HEK293 (cell line): ENCODE results near the gene PDZD4.

ENCODE experiments used
- CTCF ChIP-seq: fragments of 450-650 bp; formaldehyde crosslinking; IDR thresholded peaks from 2 replicates; pipeline ENCODE4 v1.5.1; 2016; ENCODE audit warnings: missing biosample characterization, missing genetic modification characterization
- MZF1 ChIP-seq: fragments of 450-650 bp; formaldehyde crosslinking; IDR thresholded peaks from 2 replicates; pipeline ENCODE4 v1.5.1; 2017; ENCODE audit warnings: missing biosample characterization, missing genetic modification characterization, borderline replicate concordance
- OSR2 ChIP-seq: fragments of 450-650 bp; formaldehyde crosslinking; IDR thresholded peaks from 2 replicates; pipeline ENCODE4 v1.5.1; 2016; ENCODE audit warnings: missing biosample characterization, missing genetic modification characterization
- ZBTB49 ChIP-seq: fragments of 450-650 bp; formaldehyde crosslinking; IDR thresholded peaks from 2 replicates; pipeline ENCODE4 v1.5.1; 2016; ENCODE audit warnings: missing biosample characterization, missing genetic modification characterization, low read depth
- ZBTB7A ChIP-seq: fragments of 450-650 bp; formaldehyde crosslinking; IDR thresholded peaks from 2 replicates; pipeline ENCODE4 v1.5.1; 2016; ENCODE audit warnings: low read depth, missing biosample characterization, missing genetic modification characterization
- ZNF23 ChIP-seq: fragments of 450-650 bp; formaldehyde crosslinking; IDR thresholded peaks from 2 replicates; pipeline ENCODE4 v1.5.1; 2016; ENCODE audit warnings: missing biosample characterization, missing genetic modification characterization, borderline replicate concordance
- ZNF26 ChIP-seq: fragments of 450-650 bp; formaldehyde crosslinking; IDR thresholded peaks from 2 replicates; pipeline ENCODE4 v1.5.1; 2016; ENCODE audit warnings: missing biosample characterization, missing genetic modification characterization
- ZNF274 ChIP-seq, 2 experiments: fragments of 200-500 bp in 1 of 2; fragments of 450-650 bp in 1 of 2; sonication (Bioruptor generic) in 1 of 2; formaldehyde crosslinking in 1 of 2; IDR thresholded peaks; 2 replicates each; pipeline versions ENCODE4 v1.5.1 to v1.6.1; 2014 to 2016; ENCODE audit warnings: borderline replicate concordance in 1 of 2, inconsistent platforms in 1 of 2, low read length in 1 of 2, missing biosample characterization in 1 of 2, missing genetic modification characterization in 1 of 2
- ZNF433 ChIP-seq: fragments of 450-650 bp; formaldehyde crosslinking; IDR thresholded peaks from 2 replicates; pipeline ENCODE4 v1.5.1; 2016; ENCODE audit warnings: missing biosample characterization, missing genetic modification characterization, low read depth
- ZNF529 ChIP-seq: fragments of 450-650 bp; formaldehyde crosslinking; IDR thresholded peaks from 2 replicates; pipeline ENCODE4 v1.5.1; 2017; ENCODE audit warnings: missing genetic modification characterization, missing biosample characterization; ENCODE audit not compliant: insufficient replicate concordance
- ZNF768 ChIP-seq: fragments of 450-650 bp; formaldehyde crosslinking; IDR thresholded peaks from 2 replicates; pipeline ENCODE4 v1.5.1; 2018; ENCODE audit warnings: missing biosample characterization, mild to moderate bottlenecking, missing genetic modification characterization
- ZNF830 ChIP-seq: fragments of 450-650 bp; IDR thresholded peaks from 2 replicates; pipeline ENCODE4 v1.5.0; 2018; ENCODE audit warnings: missing biosample characterization, missing genetic modification characterization, low read depth, mild to moderate bottlenecking, moderate library complexity

- TF ChIP-seq CTCF (tag by site-specific recombination) (no peak), ZNF830 (tag by site-specific recombination) (no peak), ZNF23 (tag by site-specific recombination) (no peak), MZF1 (no peak), ZNF768 (tag by site-specific recombination) (no peak), ZBTB49 (no peak), ZBTB7A (tag by site-specific recombination) (no peak), ZNF433 (no peak), ZNF274 (IDR thresholded peaks at IDR 0.05; ENCODE audit: low read length) (no peak), ZNF274 (tag by site-specific recombination; IDR thresholded peaks at IDR 0.05; ENCODE audit: borderline replicate concordance) (no peak), ZNF529 (no peak), ZNF26 (no peak), OSR2 (tag by site-specific recombination) (no peak)
Observed at GRCh38 chrX:153802513-153803045, 27.8 kb downstream of the PDZD4 start.
